Left ventricle myocardium inferior (tissue), 1 donor: ENCODE results near the gene CDK15. TPM values are rescaled to one million over a fixed set of nuclear protein-coding genes. Genes with fewer than 3 reads are reported as not detected.

Source experiments
- DNase-seq: peaks from one replicate; pipeline ENCODE4 v3.0.0-alpha.2; 2020
- H3K27ac ChIP-seq: fragments of 200-600 bp; replicated peaks from 2 replicates; pipeline ENCODE4 v1.8.0; 2021
- H3K27me3 ChIP-seq: fragments of 200-600 bp; 2 replicates; pipeline ENCODE4 v1.8.0; 2021; ENCODE audit warnings: low read depth
- H3K36me3 ChIP-seq: fragments of 200-600 bp; 2 replicates; pipeline ENCODE4 v1.8.0; 2021
- H3K4me1 ChIP-seq: fragments of 200-600 bp; 2 replicates; pipeline ENCODE4 v1.8.0; 2021
- H3K4me3 ChIP-seq: fragments of 200-600 bp; 2 replicates; pipeline ENCODE4 v1.8.0; 2021; ENCODE audit warnings: mild to moderate bottlenecking, moderate library complexity
- H3K9me3 ChIP-seq: fragments of 200-600 bp; replicated peaks from 2 replicates; pipeline ENCODE4 v1.8.0; 2021
- intact Hi-C: fragments of 100-400 bp; cut with micrococcal nuclease; formaldehyde crosslinking; loops from one replicate; pipeline ENCODE4 v1.11.0; 2022
- total RNA-seq: library from RNA; stranded (reverse); fragmentation: NEBNext Ultra II Directional; extraction: Animal tissue kit (Norgen Biotek cat#: 25700); gene quantifications from one replicate; pipeline ENCODE4 v1.2.1, GENCODE V29; 2021
- TF ChIP-seq, protein P1 (sequence below): fragments of 200-600 bp; IDR thresholded peaks from 2 replicates; pipeline ENCODE4 v1.8.0; 2021; ENCODE audit warnings: antibody characterized with exemption, mild to moderate bottlenecking, borderline replicate concordance
- donor health status: DM: no; HTN: yes; CAD: no; lungs with severe emphysema.

Gene CDK15
- total RNA-seq, 1 donor from 2014 or later = 0.16 TPM

DNA sequence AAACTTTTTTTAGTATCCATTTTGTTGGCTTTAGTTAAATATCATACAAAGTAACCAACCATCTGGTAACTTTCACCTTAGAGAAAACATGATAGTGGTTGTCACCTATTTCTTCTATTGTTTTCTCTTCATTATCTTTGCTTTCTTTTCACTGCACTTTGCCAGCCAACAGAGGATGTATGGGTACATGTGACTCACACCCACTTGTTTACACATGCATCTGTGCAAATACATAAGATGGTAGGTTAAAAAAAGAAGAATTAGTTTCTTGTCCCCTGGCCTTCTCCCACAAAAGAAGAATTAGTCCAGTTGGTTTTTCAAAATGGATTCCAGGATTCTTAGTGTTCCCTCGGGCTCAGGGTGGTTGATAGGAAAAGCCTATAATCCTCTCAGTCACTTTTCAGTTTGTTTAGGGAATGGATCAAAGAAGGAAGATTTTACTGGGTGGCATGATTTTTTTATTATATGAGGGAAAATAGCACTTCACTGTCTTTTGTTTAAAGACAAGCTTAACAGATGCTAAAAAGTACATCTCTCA lies 46.6 kb downstream of the CDK15 start:
- DNase-seq = no peak
- Histone ChIP-seq H3K9me3 (no peaks in the 10 kb centered on the region), H3K4me3 (no peak overlapping the region), H3K27me3 (peaks cover 24% of the 10 kb centered on the region), H3K27ac (no peak overlapping the region), H3K36me3 (no peaks in the 10 kb centered on the region), H3K4me1 (no peaks in the 10 kb centered on the region)
- TF ChIP-seq, protein P1, sequence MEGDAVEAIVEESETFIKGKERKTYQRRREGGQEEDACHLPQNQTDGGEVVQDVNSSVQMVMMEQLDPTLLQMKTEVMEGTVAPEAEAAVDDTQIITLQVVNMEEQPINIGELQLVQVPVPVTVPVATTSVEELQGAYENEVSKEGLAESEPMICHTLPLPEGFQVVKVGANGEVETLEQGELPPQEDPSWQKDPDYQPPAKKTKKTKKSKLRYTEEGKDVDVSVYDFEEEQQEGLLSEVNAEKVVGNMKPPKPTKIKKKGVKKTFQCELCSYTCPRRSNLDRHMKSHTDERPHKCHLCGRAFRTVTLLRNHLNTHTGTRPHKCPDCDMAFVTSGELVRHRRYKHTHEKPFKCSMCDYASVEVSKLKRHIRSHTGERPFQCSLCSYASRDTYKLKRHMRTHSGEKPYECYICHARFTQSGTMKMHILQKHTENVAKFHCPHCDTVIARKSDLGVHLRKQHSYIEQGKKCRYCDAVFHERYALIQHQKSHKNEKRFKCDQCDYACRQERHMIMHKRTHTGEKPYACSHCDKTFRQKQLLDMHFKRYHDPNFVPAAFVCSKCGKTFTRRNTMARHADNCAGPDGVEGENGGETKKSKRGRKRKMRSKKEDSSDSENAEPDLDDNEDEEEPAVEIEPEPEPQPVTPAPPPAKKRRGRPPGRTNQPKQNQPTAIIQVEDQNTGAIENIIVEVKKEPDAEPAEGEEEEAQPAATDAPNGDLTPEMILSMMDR = no peak
- intact Hi-C loops = no loop called here

DNA sequence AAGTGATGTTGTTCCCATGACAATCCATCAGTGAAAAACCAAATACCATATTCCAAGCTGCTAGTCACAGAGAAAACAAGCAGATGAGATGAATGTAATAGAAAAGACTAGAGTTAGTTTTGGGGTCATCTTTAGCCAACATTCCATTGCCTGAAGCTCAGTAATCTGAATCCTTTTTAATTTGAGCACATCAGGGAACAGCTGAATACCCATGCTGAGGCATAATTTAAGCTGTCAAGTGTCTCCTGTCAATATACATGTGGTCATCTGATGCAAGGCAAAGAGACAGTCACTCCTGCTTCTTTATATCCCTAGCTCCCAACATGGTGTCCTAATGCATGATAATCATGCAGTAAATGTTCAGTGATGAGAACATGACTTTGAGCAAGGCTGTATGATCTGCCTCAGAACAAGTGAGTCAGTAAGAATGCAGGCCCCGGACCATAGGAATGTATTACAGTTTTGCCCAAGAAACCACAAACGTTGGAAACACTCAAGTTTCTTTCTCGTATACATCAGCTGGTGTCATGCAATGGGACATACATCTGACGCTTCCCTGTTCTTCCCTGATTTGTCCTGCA lies 48.0 kb downstream of the CDK15 start:
- no peaks in the 10 kb centered on the region for H3K9me3 ChIP-seq
- no peak overlapping the region for H3K4me3 ChIP-seq
- no peaks in the 10 kb centered on the region for H3K4me1 ChIP-seq
- DNase-seq = no peak
- H3K27me3 ChIP-seq = peaks cover 38% of the 10 kb centered on the region
- H3K27ac ChIP-seq = no peak overlapping the region
- no peaks in the 10 kb centered on the region for H3K36me3 ChIP-seq
- intact Hi-C loops = no loop called here
- TF ChIP-seq, protein P1 = no peak

- Histone ChIP-seq H3K4me1 (no peaks in the 10 kb centered on the region), H3K27me3 (peaks cover 40% of the 10 kb centered on the region), H3K27ac (no peak overlapping the region), H3K4me3 (no peak overlapping the region), H3K9me3 (no peaks in the 10 kb centered on the region), H3K36me3 (no peaks in the 10 kb centered on the region)
- DNase-seq = no peak
- intact Hi-C loops = no loop called here
- TF ChIP-seq, protein P1 = no peak
Observed at GRCh38 chr2:201854841-201855240, 48.5 kb downstream of the CDK15 start.

GRCh38 chr2:201855356-201855755 lies 49.0 kb downstream of the CDK15 start:
- H3K4me1 ChIP-seq = no peaks in the 10 kb centered on the region
- H3K27me3 ChIP-seq = peaks cover 44% of the 10 kb centered on the region
- no peaks in the 10 kb centered on the region for H3K9me3 ChIP-seq
- no peak overlapping the region for H3K27ac ChIP-seq
- intact Hi-C loops = no loop called here
- no peaks in the 10 kb centered on the region for H3K36me3 ChIP-seq
- TF ChIP-seq, protein P1 = no peak
- no peak for DNase-seq
- H3K4me3 ChIP-seq = no peak overlapping the region

GRCh38 chr2:201857326-201857725 lies 51.0 kb downstream of the CDK15 start:
- H3K36me3 ChIP-seq = no peaks in the 10 kb centered on the region
- no peak for DNase-seq
- intact Hi-C loops = no loop called here
- peaks cover 4% of the 10 kb centered on the region for H3K4me1 ChIP-seq
- H3K4me3 ChIP-seq = no peak overlapping the region
- H3K27me3 ChIP-seq = peaks cover 42% of the 10 kb centered on the region
- no peaks in the 10 kb centered on the region for H3K9me3 ChIP-seq
- TF ChIP-seq, protein P1 = no peak
- no peak overlapping the region for H3K27ac ChIP-seq
